GM18511 (cell line): Measurements from ENCODE around the gene ANKRD36.
"Not testable (repeated sequence)": the region's sequence is repeated elsewhere in the genome, so short reads cannot be mapped to it uniquely, and the experiment has no call there.

Experiments used
- ATAC-seq: cut with Tn5 transposase; IDR thresholded peaks from one replicate; pipeline ENCODE4 v1.9.1; 2021; ENCODE audit warnings: mild to moderate bottlenecking, moderate library complexity; ENCODE audit not compliant: unreplicated experiment

ANKRD36 gene

DNA sequence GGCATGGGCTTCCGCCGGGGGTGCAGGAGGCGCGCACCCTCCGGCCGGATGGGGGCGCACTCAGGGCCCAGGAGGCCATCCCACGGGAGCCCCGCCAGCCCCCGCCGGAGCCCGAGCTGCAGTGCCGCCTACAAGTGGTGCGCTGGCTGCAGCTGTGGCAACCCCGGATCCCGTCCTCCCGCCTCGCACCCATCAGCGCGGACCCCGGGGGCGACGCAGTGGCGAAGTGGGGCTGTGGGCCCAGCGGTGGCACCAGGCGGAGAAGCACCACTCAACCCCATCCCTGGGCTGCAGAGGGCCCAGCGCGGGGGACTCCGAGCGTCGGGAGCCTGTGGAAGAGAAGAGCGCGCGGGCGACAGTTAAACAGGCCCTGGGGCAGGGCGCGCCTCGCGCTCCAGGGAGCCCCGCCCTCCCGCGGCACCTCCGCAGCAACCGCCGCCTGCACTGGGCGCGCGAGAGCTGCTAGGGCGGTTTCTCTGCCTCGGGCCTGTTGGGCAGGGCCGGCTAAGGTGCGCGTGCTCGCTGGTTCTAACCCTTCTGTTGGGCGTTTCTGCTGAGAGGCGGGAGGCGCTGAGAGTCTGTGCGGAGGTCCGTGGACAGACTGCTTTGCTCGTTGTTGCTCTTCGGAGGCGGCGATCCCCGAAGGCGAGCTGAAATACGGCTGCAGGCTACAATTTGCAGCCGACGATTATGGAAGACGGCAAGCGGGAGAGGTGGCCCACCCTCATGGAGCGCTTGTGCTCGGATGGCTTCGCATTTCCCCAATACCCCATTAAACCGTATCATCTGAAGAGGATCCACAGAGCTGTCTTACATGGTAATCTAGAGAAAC, at the start of gene ANKRD36:
TSS of gene ANKRD36 (plus strand) at position 104 of the 832 bp plus-strand sequence. CDS start at position 691, 587 bp downstream.
- peak; percentile 98 for ATAC-seq

DNA sequence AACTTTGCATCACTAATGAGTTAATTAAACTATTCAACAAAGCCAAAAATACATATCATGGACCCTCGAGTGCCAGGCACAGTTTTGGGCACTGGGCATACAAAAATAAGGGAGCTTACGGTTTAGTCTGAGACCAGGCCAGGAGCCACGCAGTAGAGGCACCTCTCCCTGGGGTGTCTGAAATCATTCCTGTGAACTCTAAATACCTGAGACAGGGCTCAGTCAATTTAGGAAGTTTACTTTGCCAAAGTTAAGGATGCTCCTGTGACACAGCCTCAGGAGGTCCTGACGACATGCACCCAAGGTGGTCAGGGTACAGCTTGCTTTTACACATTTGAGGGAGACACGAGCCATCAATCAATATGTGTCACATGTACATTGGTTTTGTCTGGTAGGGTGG, 46.9 kb upstream of the ANKRD36 start:
- not testable (repeated sequence) for ATAC-seq

DNA sequence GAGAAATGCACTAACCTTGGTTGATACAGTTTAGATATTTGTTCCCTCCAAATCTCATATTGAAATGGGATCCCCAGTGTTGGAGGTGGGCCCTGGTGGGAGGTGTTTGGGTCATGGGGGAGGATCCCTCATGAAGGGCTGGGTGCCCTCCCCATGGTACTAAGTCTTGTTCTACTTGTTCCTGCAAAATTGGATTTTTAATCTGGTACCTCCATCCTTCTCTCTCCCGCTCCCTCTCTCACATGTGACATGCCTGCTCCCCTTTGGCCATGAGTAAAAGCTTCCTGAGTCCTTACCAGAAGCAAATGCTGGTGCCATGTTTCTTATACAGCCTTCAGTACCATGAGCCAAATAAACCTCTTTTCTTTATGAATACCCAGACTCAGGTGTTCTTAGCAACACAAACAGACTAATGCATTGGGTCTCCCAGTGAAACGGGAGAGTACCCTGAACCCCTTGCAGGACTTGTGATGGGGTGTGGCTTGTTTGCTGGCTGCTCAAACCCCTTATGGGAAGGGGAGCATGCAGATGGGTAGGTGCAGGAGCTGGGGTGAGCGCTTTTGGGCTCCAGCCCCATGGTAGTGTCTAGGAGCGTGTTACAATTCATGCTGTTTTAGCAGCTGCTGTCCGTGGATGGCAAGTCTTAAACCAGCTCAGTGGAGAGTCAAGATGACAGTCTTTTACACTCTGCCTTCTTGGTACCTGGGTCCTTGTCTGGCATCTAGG, 45.5 kb upstream of the ANKRD36 start:
- no peak for ATAC-seq

DNA sequence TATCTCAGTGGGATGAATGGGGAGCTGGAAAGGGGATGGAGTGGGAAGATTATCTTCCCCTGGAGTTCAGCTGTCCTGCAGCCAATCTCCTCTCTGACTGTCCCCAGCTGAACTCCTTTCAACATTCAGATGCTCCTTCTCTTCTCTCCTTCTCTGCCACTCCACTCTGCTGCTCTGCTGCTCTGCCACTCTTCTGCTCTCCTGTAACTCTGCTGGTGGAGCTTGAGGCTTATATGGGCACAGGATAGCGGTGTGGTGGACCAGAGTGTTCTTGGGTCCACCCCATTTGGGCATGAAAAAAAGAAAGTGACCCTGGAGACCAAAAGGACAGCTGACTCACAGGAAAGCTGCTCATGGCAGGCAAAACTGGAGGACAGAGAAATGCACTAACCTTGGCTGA, 44.9 kb upstream of the ANKRD36 start:
- no peak for ATAC-seq

DNA sequence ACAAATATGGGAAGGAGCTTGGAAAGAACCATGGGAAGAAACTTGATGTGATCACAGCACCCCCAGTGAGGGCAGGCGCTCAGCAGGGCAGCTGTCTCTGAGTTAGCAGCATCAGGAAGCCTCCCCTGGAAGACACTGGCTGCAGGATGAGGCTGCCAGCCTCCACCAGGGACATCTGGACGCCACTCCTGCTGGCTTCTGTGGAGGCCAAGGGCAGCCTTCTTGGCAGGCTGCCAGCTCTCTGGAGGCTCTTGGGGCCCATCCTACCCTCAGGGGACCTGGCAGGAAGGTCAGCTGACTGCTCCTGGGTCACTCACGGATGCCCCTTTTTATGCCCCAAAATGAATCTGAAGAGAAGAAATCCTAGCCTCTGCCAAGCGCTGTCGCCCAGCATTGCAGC, 44.2 kb upstream of the ANKRD36 start:
- ATAC-seq: not testable (repeated sequence)

DNA sequence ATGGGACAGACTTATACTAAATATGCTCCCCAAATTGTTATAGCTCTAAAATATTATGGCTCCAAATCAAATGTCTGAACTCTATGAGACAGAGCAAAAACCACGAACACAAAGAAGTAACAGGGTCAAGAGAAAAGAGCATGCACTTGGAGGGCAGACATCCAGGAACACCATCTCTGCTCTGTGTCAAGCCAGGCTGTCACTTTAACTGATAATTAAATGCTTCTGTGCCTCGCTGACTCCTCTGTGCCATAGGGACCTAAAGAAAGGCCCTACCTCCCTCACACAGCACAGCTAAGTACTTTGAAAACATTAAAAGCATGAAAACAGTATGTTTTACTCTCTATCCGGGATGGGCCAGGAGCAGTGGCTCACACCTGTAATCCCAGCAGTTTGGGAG, 42.0 kb upstream of the ANKRD36 start:
- not testable (repeated sequence) for ATAC-seq

DNA sequence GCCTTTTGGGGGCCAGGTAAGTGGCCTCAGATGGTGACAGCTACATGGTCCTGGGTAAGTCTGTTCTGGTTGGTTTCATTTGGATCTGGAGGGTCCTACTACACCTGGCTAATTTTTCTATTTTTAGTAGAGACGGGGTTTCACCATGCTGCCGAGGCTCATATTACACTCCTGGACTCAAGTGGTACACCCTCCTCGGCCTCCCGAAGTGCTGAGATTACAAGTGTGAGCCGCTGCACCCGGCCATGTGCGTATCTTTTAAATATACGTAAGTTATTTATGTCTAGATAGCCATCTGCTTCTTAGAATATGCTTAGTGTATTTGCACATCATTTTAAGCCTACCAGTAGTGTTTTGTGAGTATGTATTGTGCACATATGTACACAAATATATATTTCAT, 35.7 kb upstream of the ANKRD36 start:
- ATAC-seq: not testable (repeated sequence)

DNA sequence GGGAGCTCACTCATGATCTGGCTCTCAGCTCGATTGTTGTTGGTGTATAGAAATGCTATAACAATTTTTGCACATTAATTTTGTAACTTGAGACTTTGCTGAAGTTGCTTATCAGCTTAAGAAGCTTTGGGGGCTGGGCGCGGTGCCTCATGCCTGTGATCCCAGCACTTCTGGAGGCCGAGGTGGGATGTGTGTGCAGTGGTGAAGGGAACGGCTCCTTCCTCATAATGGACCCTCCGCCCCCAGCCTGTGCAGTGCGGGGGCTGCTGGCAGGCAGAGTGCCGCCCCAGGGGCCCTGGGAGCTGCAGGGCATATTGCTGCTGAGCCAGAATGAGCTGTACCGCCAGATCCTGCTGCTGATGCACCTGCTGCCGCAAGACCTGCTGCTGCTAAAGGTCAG, 32.1 kb upstream of the ANKRD36 start:
- not testable (repeated sequence) for ATAC-seq

DNA sequence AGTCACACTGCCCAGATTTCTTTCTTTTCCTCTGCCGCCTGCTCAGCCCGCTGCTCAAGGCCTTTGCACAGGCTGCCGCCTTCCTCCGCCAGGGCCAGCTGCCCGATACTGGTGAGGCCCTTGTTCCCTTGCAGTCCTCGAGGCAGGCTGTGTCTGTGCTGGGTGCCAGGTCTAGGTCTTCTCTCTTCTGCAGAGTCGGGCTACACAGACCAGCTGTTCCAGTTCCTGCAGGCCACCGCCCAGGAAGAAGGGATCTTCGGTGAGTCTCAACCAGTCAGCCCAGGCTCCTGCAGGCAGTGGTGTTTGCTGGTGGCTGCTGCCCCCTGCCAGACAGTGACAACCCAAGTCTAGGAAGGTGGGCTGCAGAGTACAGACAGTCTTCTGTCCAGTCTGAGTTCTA, 30.7 kb upstream of the ANKRD36 start:
- ATAC-seq: not testable (repeated sequence)

DNA sequence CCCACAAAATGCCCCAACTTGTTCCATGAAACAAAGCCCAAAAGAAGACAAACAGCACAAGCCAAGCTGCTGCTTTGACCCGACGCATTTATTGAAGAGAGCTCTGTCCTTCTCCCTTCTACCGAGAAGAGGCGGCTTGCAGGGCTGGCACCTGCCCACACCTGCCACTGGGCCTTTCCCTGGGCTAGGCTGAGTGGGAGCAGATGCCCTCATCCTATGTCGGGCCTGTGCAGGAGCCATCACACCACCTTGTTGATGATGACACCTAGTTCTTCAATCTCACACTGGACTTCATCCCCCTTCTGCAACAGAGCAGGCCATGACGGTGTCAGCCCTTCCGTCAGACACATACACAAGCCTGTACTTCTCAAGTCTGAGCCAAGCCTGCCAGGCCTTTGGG, 29.4 kb upstream of the ANKRD36 start:
- ATAC-seq: not testable (repeated sequence)

DNA sequence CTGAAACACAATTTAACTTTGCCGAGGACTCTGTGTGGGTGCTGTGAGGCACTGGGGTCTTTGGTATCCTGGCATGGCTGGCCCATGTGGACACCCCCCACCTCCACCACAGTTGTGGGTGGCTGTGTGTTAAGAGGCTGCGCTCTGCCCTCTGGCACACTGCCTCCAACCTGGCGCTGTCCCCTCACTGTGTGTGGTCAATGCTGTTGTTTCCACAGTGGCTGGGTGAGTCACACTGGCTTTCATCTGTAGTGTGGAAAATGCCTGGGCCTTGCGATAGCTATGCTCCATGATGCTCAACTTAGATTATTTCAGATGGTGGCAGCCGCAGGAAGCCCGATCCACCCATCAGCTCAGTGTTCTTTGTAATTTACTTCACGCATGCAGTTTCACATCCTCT, 27.9 kb upstream of the ANKRD36 start:
- ATAC-seq: not testable (repeated sequence)

DNA sequence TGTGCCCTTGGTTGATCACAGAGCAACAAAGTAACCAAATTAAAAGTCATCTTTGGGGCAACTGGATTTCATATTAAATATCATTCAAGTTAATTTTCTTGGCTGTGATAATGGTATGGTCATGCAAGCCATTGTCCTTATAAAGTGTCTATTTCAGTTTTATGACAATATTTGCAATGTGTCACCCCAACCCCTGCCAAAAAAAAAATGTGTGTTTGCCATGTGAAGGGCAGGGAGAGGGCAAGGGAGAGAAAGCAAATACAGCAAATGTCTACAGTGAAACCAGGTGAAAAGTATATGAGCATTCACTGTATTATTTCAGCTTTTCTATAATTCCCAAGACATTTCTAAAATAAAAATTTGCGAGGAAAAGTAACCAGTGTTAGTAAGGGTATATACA, 24.2 kb upstream of the ANKRD36 start:
- not testable (repeated sequence) for ATAC-seq

DNA sequence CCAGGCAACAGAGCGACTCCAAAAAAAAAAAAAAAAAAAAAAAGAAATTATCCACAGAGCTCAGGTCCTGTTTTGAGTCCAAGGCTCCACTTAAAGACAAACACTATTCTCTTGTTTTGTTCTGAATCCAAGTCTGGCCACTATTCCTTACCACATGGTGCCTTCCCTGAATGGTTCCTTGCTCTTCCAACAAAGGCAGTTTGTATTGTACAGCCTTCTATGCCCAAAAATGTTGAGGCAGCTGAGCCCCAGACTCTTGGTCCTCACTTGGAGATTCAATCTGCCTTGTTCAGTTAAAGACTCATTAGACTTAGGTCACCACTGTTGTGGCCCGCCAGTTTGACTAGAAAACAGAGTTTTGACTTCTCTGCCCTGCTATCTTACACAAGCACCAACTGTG, 20.0 kb upstream of the ANKRD36 start:
- ATAC-seq: not testable (repeated sequence)

DNA sequence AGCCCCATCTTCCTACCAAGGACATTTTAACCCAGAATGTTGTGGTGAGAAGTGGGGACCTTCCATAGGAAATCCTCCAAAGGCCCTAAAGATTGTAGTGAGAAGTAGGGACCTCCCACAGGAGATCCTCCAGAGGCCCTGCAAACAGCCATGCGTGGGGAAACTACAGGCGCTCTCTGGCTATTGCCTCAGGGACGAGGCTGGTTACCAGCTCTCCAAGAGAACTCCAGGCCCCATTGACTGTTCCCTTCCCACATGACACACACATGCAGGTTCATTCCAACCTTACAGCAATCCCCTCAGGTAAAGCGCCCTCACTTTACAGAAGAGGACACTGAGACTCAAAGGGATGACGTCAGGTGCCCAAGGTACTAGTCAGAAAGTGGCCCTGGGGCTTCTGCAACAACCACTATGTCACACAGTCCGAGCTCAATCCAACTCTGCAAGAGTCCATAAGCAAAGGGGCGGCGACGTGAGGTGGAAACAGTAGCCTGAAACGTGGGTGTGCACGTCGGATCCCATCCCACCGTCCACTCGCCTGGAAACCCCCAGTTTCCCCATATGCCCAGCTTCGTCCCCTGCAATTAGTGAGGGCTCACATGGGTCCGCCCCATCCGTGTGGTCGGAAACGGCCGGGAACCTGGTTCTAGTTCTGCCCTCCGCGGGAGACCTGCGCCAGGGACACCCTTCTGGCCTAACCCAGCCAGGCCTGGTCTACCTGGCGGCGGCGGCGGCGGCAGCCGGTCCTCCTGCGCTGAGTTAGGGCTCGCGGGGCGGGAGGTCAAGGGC, 18.8 kb upstream of the ANKRD36 start:
- ATAC-seq: peak; percentile 41

DNA sequence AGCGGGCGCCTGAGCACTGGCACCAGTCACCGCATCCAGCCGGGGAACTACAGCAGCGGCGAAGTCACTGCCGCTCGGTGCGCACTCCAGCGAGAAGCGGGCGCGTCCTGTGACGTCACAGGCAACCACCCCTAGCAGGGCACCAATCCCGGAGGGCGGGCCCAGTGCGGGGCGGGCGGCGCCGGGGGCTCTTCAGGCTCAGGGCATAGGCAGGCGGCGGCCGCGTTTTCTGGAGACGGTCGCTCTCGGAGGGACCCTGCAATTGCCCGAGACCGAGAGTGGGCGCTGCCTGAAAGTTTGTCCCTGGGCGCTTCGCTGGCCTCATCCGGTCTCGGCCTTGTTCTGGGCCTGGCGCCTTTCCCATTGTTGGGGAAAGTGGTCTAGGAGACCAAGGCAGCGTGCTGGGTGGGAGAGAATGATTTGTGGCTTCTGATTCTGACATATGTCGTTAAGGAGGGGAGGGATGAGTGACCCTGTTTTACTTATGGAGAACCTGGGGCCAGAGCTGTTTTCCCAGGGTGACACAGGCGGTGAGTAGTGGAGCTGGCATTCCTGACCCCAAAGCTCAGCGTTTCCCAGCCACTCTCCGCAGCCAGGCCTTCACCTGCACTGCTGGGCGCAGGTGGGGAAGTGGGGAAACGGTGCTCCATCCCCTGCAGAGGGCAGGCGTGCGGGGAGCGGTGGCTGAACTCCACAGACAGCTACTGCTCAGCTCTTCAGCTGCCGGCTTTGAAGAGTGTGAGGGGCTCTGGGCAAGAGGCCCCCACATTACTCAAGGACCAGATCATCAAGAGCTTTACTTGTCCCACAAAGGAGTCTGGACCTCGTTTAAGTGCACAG, 18.0 kb upstream of the ANKRD36 start, which contains the start of gene FAHD2B:
TSS of gene FAHD2B (minus strand) at position 111 of the 840 bp plus-strand sequence. CDS start 3,176 bp downstream, outside the sequence.
- ATAC-seq: peak; percentile 96

DNA sequence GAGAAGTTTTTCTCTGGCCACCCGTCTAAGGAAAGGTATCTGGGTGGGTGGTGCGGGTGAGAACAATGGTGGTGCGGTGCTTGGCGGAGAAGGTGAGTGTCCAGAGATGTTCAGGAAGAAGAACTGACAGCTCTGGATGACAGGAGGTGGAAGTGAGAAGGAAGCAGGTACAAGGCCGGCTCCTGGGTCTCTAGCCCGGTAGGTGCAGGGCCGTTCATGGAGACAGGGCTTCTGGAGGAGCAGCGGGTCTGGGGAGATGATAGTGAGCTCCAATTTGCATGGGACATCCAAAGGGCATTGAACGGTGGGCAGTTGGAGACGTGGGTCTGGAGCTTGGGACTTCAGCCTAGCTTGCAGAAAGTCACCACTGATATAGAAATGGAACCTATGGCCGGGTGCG, 17.3 kb upstream of the ANKRD36 start:
- no peak for ATAC-seq

DNA sequence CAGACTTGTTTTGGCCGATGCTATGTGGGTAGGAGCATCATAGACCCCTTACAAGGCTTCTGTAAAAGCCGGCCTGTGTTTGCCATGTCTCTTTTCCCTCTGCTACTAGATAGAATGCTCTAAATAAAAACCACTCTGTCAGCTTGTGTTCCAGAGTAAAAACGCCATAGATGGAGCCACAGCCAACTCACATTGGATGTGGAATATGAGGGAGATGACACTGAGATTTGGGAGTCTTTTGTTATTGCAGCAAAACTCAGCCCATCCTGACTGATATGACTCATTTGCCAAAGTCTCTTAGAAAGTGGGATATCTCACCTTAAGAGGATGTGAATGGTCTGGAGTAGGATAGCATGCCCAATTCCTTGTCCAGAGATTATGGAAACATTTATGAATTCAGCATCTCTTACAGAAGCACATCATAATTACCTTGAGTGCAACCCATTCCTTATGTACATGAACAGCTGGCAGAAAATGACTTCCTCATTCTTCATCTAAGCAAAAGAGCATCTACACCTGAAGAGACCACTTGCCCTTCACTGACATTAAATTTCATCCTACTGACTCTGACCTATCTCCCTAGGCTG, 14.1 kb upstream of the ANKRD36 start:
- ATAC-seq: not testable (repeated sequence)

DNA sequence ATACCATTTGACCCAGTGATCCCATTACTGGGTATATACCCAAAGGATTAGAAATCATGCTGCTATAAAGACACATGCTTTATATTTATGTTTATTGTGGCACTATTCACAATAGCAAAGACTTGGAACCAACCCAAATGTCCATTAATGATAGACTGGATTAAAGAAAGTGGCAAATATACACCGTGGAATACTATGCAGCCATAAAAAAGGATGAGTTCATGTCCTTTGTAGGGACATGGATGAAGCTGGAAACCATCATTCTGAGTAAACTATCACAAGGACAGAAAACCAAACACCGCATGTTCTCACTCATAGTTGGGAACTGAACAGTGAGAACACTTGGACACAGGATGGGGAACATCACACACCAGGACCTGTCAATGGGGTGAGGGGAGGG, 6.1 kb upstream of the ANKRD36 start:
- ATAC-seq: not testable (repeated sequence)

DNA sequence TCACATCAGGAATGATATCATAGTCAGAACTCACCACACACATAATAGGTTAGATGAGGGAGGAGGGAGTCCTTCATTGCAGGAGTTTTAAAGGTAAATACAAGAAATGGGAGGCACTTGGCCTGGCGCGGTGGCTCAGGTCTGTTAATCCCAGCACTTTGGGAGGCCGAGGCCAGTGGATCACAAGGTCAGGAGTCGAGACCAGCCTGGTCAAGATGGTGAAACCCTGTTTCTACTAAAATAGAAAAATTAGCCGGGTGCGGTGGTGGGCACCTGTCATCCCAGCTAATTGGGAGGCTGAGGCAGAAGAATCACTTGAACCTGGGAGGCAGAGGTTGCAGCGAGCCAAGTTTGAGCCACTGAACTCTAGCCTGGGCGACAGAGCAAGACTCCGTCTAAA, 1.7 kb upstream of the ANKRD36 start:
- not testable (repeated sequence) for ATAC-seq
